IMR-90 (cell line): ENCODE results near the gene RHOBTB1. TPM values are rescaled to one million over a fixed set of nuclear protein-coding genes. Genes with fewer than 3 reads are reported as not detected.

Experiments used
- ATAC-seq: fragments of 200-7000 bp; cut with Tn5 transposase; 2 replicates; pipeline ENCODE4 v1.9.1; 2020; ENCODE audit warnings: low read depth, mild to moderate bottlenecking, moderate library complexity
- BruUV-seq: library from RNA; stranded (reverse); fragments of 400-500 nt; replicated peaks from 2 replicates; lab custom pipeline; 2021; lab: Mats Ljungman, UMichigan
- CTCF ChIA-PET: fragments of 300-600 bp; formaldehyde crosslinking; extraction: SDS; loops from one replicate; lab custom pipeline; 2021; ENCODE audit warnings: antibody characterized with exemption; lab: Yijun Ruan, JAX
- POLR2A ChIA-PET: fragments of 300-600 bp; sonication (Branson Sonifier 250); formaldehyde crosslinking; loops from one replicate; lab custom pipeline; 2022; ENCODE audit warnings: antibody characterized with exemption; ENCODE audit not compliant: unreplicated experiment; lab: Charles Lee
- DNase-seq: peaks from one replicate; pipeline ENCODE4 v3.0.0; 2013
- H2AFZ ChIP-seq: replicated peaks from 2 replicates; pipeline ENCODE3; 2013; ENCODE audit warnings: low read length, mild to moderate bottlenecking; ENCODE audit not compliant: poor library complexity
- H2AK5ac ChIP-seq: 2 replicates; pipeline ENCODE4 v1.6.1; 2013; ENCODE audit warnings: low read depth, low read length, inconsistent platforms
- H2AK9ac ChIP-seq: replicated peaks from 2 replicates; pipeline ENCODE3; 2013; ENCODE audit warnings: mild to moderate bottlenecking, low read depth, low read length, moderate library complexity; ENCODE audit not compliant: poor library complexity
- H2BK120ac ChIP-seq: 2 replicates; pipeline ENCODE4 v1.6.1; 2013; ENCODE audit warnings: low read depth, low read length, inconsistent platforms
- H2BK15ac ChIP-seq: 3 replicates; pipeline ENCODE4 v1.6.1; 2013; ENCODE audit warnings: low read depth, low read length, inconsistent platforms
- H2BK20ac ChIP-seq: 2 replicates; pipeline ENCODE4 v1.6.1; 2013; ENCODE audit warnings: low read depth, mild to moderate bottlenecking, inconsistent platforms, low read length, moderate library complexity
- H2BK5ac ChIP-seq: 2 replicates; pipeline ENCODE4 v1.6.1; 2013; ENCODE audit warnings: mild to moderate bottlenecking, low read depth, low read length, inconsistent platforms; ENCODE audit not compliant: poor library complexity, severe bottlenecking
- H3K14ac ChIP-seq: replicated peaks from 2 replicates; pipeline ENCODE4 v1.6.1; 2013; ENCODE audit warnings: low read depth, low read length, inconsistent platforms
- H3K18ac ChIP-seq: 2 replicates; pipeline ENCODE4 v1.6.1; 2013; ENCODE audit warnings: low read depth, low read length, control low read depth
- H3K23ac ChIP-seq: 2 replicates; pipeline ENCODE4 v1.6.1; 2013; ENCODE audit warnings: low read depth, low read length, inconsistent platforms
- H3K27ac ChIP-seq: 2 replicates; pipeline ENCODE4 v1.5.1; 2013; ENCODE audit warnings: mild to moderate bottlenecking, control low read depth, low read length; ENCODE audit not compliant: insufficient read depth
- H3K27me3 ChIP-seq: 2 replicates; pipeline ENCODE4 v1.6.1; 2013; ENCODE audit warnings: low read length; ENCODE audit not compliant: control insufficient read depth, insufficient read depth
- H3K36me3 ChIP-seq: 2 replicates; pipeline ENCODE4 v1.6.1; 2013; ENCODE audit warnings: low read length, mixed read lengths; ENCODE audit not compliant: control insufficient read depth, insufficient read depth
- H3K4ac ChIP-seq: 2 replicates; pipeline ENCODE4 v1.6.1; 2013; ENCODE audit warnings: low read depth, low read length, inconsistent platforms
- H3K4me1 ChIP-seq: 2 replicates; pipeline ENCODE4 v1.6.1; 2013; ENCODE audit warnings: low read length, mixed read lengths; ENCODE audit not compliant: control insufficient read depth, insufficient read depth
- H3K4me2 ChIP-seq: 2 replicates; pipeline ENCODE4 v1.6.1; 2013; ENCODE audit warnings: low read depth, mild to moderate bottlenecking, control low read depth, low read length, moderate library complexity
- H3K4me3 ChIP-seq: 2 replicates; pipeline ENCODE4 v1.5.1; 2013; ENCODE audit warnings: low read depth, mild to moderate bottlenecking, control low read depth, low read length, moderate library complexity; ENCODE audit not compliant: insufficient read depth
- H3K56ac ChIP-seq: 2 replicates; pipeline ENCODE4 v1.6.1; 2013; ENCODE audit warnings: low read length, inconsistent platforms; ENCODE audit not compliant: insufficient read depth; ENCODE audit errors: extremely low read depth
- H3K79me1 ChIP-seq, 2 experiments: 2 replicates each; pipeline ENCODE4 v1.6.1; 2013; ENCODE audit warnings: low read length in 2 of 2, inconsistent platforms in 1 of 2, low read depth in 1 of 2
- H3K9ac ChIP-seq: 2 replicates; pipeline ENCODE4 v1.6.1; 2013; ENCODE audit warnings: low read depth, low read length, control low read depth
- H3K9me1 ChIP-seq: 2 replicates; pipeline ENCODE4 v1.6.1; 2013; ENCODE audit warnings: low read length, inconsistent platforms; ENCODE audit not compliant: insufficient read depth
- H3K9me3 ChIP-seq: 2 replicates; pipeline ENCODE4 v1.6.1; 2013; ENCODE audit warnings: low read length; ENCODE audit not compliant: control insufficient read depth, insufficient read depth
- H4K20me1 ChIP-seq: 2 replicates; pipeline ENCODE4 v1.6.1; 2013; ENCODE audit warnings: low read length, inconsistent platforms; ENCODE audit not compliant: insufficient read depth
- H4K5ac ChIP-seq: 2 replicates; pipeline ENCODE4 v1.6.1; 2013; ENCODE audit warnings: mild to moderate bottlenecking, low read depth, low read length, control low read depth
- H4K8ac ChIP-seq, 2 experiments: 2 replicates each; pipeline ENCODE4 v1.6.1; 2013; ENCODE audit warnings: low read depth in 2 of 2, low read length in 2 of 2, control low read depth in 1 of 2, inconsistent platforms in 1 of 2
- H4K91ac ChIP-seq: 2 replicates; pipeline ENCODE4 v1.6.1; 2013; ENCODE audit warnings: low read depth, low read length, inconsistent platforms; ENCODE audit not compliant: insufficient read depth
- MAFK ChIP-seq: IDR thresholded peaks from 2 replicates; pipeline ENCODE4 v1.6.1; 2012; ENCODE audit warnings: low read depth, low read length, improper control_type of control experiment
- MAZ ChIP-seq: IDR thresholded peaks from 2 replicates; pipeline ENCODE4 v1.6.1; 2012; ENCODE audit warnings: low read depth, mild to moderate bottlenecking, low read length, improper control_type of control experiment, moderate library complexity, borderline replicate concordance
- WGBS, 2 experiments: methylation state at CpG; one replicate each; pipeline versions ENCODE4 v1.1.5 to v1.1.7; 2013; ENCODE audit warnings: missing lambda C conversion rate in 2 of 2; ENCODE audit not compliant: insufficient read length in 1 of 2; ENCODE audit errors: extremely low coverage in 2 of 2; 5-methylcytosine and 5-hydroxymethylcytosine counted together
- dilution Hi-C: fragments of 300-500 bp; cut with HindIII; formaldehyde crosslinking; loops from one replicate; pipeline ENCODE4 v1.14.3; 2018; ENCODE audit warnings: low sequenced_read_pairs; ENCODE audit not compliant: unreplicated experiment
- in situ Hi-C: fragments of 300-500 bp; cut with MboI; formaldehyde crosslinking; loops from 3 replicates; pipeline ENCODE4 v1.14.3; 2019; ENCODE audit warnings: low sequenced_read_pairs, inconsistent platforms, mixed read lengths
- intact Hi-C: fragments of 100-400 bp; cut with micrococcal nuclease; formaldehyde crosslinking; loops from 2 replicates; pipeline ENCODE4 v1.10.0; 2022
- polyA plus RNA-seq, 3 experiments: library from polyadenylated mRNA; depleted of rRNA; stranded (reverse); fragments of >200 nt; gene quantifications; 2 replicates each; pipeline ENCODE4 v1.2.3, GENCODE V29; 2012; ENCODE audit warnings: low replicate concordance in 1 of 3
- total RNA-seq: library from RNA; depleted of rRNA; stranded (reverse); fragments of >200 nt; gene quantifications from 2 replicates; pipeline ENCODE4 v1.2.3, GENCODE V29; 2012

RHOBTB1 gene
- total and polyA plus RNA-seq, 2 of the 4 experiments (the other 2 are of a cell fraction): 8.9 to 15.2 TPM

- no peak overlapping the region for H3K9ac ChIP-seq
- H4K8ac ChIP-seq: no peak overlapping the region
- dilution Hi-C loops (no loop called here), intact Hi-C loops (no loop called here), in situ Hi-C loops (no loop called here)
- H3K18ac ChIP-seq: no peak overlapping the region
- peaks cover 12% of the 10 kb centered on the region for H3K4me1 ChIP-seq
- H3K23ac ChIP-seq: no peak overlapping the region
- BruUV-seq: no TSS peak
- no peak overlapping the region for H2AFZ ChIP-seq
- peak overlapping the region; percentile 48; the same call in 1 of the 2 replicates for H3K4ac ChIP-seq
- no peak overlapping the region for H2BK20ac ChIP-seq
- H2AK5ac ChIP-seq: 0 out of 2 replicates have a peak overlapping the region, but pooled peaks have one; percentile 25
- H3K79me1 ChIP-seq: no peaks in the 10 kb centered on the region
- no peak overlapping the region for H3K56ac ChIP-seq
- TF ChIP-seq MAZ (no peak), MAFK (peak; percentile 20; the same call in 1 of the 2 replicates)
- no peak for DNase-seq
- ATAC-seq: no peak
- H3K27me3 ChIP-seq: no peaks in the 10 kb centered on the region
- H2BK5ac ChIP-seq: no peak overlapping the region
- H2BK15ac ChIP-seq: no peak overlapping the region
- H3K4me3 ChIP-seq: no peak overlapping the region
- H3K36me3 ChIP-seq: no peaks in the 10 kb centered on the region
- no peaks in the 10 kb centered on the region for H4K20me1 ChIP-seq
- H3K27ac ChIP-seq: no peak overlapping the region
- WGBS, 2 experiments: no CpG with 5 or more reads among the region's 1 CpG
- H3K9me3 ChIP-seq: peaks cover 4% of the 10 kb centered on the region
- no peak overlapping the region for H3K14ac ChIP-seq
- H3K9me1 ChIP-seq: no peaks in the 10 kb centered on the region; the same call in 1 of the 2 replicates
- no peak overlapping the region for H4K91ac ChIP-seq
- no peak overlapping the region for H2AK9ac ChIP-seq
- H4K5ac ChIP-seq: no peak overlapping the region
- POLR2A ChIA-PET: no interaction called here
- no peak overlapping the region for H2BK120ac ChIP-seq
- CTCF ChIA-PET: no interaction called here
- no peak overlapping the region for H3K4me2 ChIP-seq
Measured at GRCh38 chr10:60849740-60850139, 94.2 kb downstream of the RHOBTB1 start.
